ENCODE results near the gene PAPLN.

Gene PAPLN

GRCh38 chr14:73260574-73260973 is 23.3 kb downstream of the PAPLN start:
- DNase-seq (ENCODE audit: low read depth in 3 of 3, low spot score in 1 of 3) = no peak

DNA sequence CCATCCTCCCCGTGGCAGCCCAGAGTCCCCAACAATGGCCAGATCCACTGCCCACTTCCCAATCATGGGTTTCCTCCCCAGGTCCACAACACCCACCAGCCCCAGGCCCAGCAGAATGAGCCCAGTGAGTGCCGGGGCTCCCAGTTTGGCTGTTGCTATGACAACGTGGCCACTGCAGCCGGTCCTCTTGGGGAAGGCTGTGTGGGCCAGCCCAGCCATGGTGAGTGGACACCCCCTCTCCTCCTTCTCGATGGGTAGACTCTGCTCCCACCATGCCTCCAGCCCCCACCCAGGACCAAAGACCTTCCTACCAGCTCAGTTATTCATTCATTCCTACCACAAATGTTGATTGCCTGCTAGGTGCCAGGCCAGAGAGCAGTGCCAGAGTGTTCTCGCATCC is 23.8 kb downstream of the PAPLN start:
- no peak for DNase-seq (ENCODE audit: low read depth in 3 of 3, low spot score in 1 of 3)

- no peak for DNase-seq (ENCODE audit: low read depth in 3 of 3, low spot score in 1 of 3)
These were observed 24.5 kb downstream of the PAPLN start for GRCh38 chr14:73261520-73262426.

- DNase-seq (ENCODE audit: low read depth in 3 of 3, low spot score in 1 of 3) = no peak
These were observed 25.3 kb downstream of the PAPLN start for GRCh38 chr14:73262427-73263183.

GRCh38 chr14:73263606-73264005 is 26.3 kb downstream of the PAPLN start:
- DNase-seq (ENCODE audit: low read depth in 3 of 3, low spot score in 1 of 3) = no peak

DNA sequence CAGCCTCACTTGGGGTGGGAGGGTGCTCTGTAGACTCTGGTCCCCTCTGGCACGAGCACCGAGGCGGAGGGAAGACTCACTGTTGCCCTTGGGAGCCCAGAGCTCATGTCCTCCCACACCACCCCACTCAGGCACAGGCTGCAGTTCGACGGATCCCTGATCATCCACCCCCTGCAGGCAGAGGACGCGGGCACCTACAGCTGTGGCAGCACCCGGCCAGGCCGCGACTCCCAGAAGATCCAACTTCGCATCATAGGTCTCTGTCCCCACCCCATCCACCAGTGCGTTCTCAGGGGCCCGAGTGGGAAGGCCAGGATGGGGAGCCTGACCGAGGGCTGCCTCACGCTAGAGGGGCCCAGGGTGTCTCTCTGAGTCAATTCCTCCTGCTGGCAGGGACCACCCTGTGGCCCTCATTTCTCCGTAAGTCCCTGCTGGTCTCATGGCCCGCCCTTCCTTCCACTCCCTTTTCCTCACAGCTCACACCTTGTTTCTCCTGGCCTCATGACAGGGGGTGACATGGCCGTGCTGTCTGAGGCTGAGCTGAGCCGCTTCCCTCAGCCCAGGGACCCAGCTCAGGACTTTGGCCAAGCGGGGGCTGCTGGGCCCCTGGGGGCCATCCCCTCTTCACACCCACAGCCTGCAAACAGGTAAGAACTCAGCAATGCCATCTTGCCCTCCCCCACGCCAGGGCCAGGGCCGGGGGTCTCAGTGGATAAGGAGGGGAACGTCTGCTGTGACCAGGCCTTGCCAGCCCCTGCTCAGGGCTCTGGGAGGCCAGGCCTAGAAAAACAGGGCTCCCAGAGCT is 27.0 kb downstream of the PAPLN start:
- no peak for DNase-seq (ENCODE audit: low read depth in 3 of 3, low spot score in 1 of 3)

- DNase-seq (ENCODE audit: low read depth in 3 of 3, low spot score in 1 of 3) = no peak
These were observed 27.8 kb downstream of the PAPLN start for GRCh38 chr14:73264885-73265720.

DNA sequence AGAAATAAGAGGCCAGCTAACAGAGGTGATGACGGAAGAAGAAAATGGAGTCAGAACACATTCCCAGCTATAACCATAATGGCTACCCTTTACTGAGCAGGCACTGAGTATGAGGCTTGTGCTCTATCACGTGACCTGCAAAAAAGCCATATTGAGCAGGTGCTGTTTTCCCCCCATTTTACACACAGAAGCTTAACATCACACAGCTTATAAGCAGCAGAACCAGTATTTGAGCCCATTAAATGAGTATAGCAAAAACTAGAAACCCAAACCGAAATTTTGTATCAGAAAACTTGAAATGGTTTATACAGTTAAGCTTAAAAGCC is 28.4 kb downstream of the PAPLN start:
- no peak for DNase-seq (ENCODE audit: low read depth in 3 of 3, low spot score in 1 of 3)

- DNase-seq (ENCODE audit: low read depth in 3 of 3, low spot score in 1 of 3) = no peak
These were observed 29.0 kb downstream of the PAPLN start for GRCh38 chr14:73266317-73266716.

- no peak for DNase-seq (ENCODE audit: low read depth in 3 of 3, low spot score in 1 of 3)
These were observed 30.2 kb downstream of the PAPLN start for GRCh38 chr14:73267474-73267873.

DNA sequence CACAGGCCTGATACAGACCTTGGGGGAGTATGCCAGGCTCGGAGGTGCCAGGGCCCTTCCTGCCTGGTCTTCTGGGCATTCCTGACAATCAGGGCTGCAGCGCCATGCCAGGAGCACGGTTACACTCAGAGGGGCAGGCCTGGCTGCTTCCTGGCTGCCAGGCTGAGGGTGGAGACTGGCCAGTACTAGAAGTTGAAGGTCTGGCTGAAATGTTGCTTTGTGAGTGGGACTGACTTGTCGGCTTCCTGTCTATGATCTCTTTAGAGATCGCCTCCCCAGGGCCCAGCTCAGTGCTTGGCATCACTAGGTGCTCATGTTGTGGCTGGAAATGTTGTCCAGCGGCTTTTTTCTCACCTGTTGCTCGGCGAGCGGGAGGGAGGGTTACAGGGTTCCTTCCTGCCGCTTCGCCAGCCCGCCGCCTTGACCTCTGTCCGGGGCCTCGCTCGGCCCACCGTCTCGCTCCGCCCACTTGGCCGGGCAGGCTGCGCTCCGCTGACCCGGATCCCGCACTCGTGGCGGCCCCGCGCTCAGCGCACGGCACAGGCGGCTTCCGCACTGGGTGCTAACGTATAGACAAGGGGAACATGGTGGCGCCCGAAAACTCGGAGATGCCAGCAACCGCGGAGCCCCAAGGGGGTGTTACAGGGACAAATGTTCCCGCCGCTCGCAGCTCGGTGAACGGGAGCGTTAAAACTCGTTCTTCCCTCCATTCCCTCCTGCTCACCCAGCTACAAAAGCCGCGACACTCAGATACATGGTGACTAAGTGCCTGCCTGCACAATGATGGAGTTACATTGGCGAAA is 32.6 kb downstream of the PAPLN start:
- no peak for DNase-seq (ENCODE audit: low read depth in 3 of 3, low spot score in 1 of 3)

DNA sequence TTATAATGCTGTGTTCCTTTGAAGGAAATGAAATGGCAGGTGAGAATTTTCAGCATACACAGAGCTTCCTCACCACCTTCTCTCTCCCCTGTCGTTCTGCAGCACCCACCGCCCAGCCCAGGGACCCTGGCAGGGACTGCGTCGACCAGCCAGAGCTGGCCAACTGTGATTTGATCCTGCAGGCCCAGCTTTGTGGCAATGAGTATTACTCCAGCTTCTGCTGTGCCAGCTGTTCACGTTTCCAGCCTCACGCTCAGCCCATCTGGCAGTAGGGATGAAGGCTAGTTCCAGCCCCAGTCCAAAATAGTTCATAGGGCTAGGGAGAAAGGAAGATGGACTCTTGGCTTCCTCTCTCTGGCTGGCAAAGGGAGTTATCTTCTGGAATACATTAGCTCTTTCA is 35.1 kb downstream of the PAPLN start:
- no peak for DNase-seq (ENCODE audit: low read depth in 3 of 3, low spot score in 1 of 3)

- no peak for DNase-seq (ENCODE audit: low read depth in 3 of 3, low spot score in 1 of 3)
These were observed 36.5 kb downstream of the PAPLN start for GRCh38 chr14:73273799-73274198.

DNA sequence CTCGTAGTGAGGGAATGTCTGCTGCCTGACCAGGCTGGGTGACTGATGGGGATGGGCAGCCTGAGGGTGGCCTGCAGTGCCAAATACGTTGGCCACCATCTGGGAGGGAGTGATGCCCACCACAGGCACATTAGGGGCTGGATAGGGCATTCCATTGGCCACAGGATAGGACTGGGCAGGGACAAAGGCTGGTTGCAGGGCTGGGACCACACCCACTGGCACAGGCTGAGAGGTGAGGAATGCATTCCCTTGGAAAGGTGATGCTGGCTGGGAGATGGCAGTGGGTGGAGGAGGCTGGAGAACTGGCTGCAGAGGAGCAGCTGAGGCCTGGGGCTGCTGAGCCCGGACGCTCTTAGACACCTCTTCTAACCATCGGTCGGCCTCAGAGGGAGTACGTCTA is 39.5 kb downstream of the PAPLN start:
- DNase-seq (ENCODE audit: low read depth in 3 of 3, low spot score in 1 of 3) = no peak

DNA sequence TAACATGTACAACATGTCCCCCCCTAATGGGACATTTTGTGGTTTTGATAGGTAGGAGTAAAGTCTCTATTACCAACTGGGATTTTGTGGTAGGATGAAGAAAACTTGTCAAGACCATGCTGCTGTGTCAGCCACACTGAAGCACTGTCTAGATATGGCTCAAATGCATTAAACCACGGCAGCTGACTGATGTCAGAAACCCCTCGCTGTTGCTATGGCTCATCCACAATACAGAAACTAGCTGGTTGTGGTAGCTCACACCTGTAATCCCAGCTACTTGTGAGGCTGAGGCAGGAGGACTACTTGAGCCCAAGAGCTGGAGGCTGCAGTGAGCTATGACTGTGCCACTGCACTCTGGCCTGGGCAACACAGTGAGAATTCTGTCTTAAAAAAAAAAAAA is 40.1 kb downstream of the PAPLN start:
- DNase-seq (ENCODE audit: low read depth in 3 of 3, low spot score in 1 of 3) = no peak

GRCh38 chr14:73280903-73281302 is 43.6 kb downstream of the PAPLN start:
- DNase-seq (ENCODE audit: low read depth in 3 of 3, low spot score in 1 of 3) = no peak

GRCh38 chr14:73283608-73284379 is 46.5 kb downstream of the PAPLN start:
- DNase-seq (ENCODE audit: low read depth in 3 of 3, low spot score in 1 of 3) = no peak

DNA sequence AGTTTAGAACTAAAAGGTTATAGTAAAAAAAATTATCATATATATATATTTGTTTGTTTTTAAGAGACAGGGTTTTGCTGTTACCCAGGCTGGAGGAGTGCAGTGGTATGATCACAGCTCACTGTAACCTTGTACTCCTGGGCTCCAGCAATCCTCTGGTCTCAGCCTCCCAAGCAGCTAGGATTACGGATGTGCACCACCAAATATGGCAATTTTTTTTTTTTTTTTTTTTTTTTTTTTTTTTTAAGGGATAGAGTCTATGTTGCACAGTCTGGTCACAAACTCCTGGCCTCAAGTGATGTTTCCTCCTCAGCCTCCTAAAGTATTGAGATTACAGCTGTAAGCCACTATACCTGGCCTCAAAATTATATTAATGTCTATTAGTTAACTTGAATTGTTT is 48.7 kb downstream of the PAPLN start:
- no peak for DNase-seq (ENCODE audit: low read depth in 3 of 3, low spot score in 1 of 3)

GRCh38 chr14:73286598-73286997 is 49.3 kb downstream of the PAPLN start:
- DNase-seq (ENCODE audit: low read depth in 3 of 3, low spot score in 1 of 3) = no peak

All from stimulated activated CD4-positive, alpha-beta T cell treated with anti-CD3 and anti-CD28 coated beads, TNF-alpha, amount 100 ng/mL, for 1 hour (primary cell).